Peyer's patch (tissue), 4 donors: ENCODE data around the gene SCLT1.

Experiments used
- POLR2A ChIP-seq, 2 donors: fragments of 450-650 bp; IDR thresholded peaks; one replicate each; pipeline ENCODE4 v1.5.1; 2017; ENCODE audit warnings: antibody characterized with exemption in 2 of 2, mild to moderate bottlenecking in 2 of 2, moderate library complexity in 2 of 2
- TF ChIP-seq, protein P1 (sequence below), 6 experiments: fragments of 450-650 bp in 4 of 6; fragments of 200-600 bp in 2 of 6; sonication (generic) in 1 of 6; IDR thresholded peaks; one replicate each; pipeline ENCODE4 v1.5.1; 2017 to 2019; ENCODE audit warnings: antibody characterized with exemption in 6 of 6, mild to moderate bottlenecking in 3 of 6, moderate library complexity in 1 of 6

DNA sequence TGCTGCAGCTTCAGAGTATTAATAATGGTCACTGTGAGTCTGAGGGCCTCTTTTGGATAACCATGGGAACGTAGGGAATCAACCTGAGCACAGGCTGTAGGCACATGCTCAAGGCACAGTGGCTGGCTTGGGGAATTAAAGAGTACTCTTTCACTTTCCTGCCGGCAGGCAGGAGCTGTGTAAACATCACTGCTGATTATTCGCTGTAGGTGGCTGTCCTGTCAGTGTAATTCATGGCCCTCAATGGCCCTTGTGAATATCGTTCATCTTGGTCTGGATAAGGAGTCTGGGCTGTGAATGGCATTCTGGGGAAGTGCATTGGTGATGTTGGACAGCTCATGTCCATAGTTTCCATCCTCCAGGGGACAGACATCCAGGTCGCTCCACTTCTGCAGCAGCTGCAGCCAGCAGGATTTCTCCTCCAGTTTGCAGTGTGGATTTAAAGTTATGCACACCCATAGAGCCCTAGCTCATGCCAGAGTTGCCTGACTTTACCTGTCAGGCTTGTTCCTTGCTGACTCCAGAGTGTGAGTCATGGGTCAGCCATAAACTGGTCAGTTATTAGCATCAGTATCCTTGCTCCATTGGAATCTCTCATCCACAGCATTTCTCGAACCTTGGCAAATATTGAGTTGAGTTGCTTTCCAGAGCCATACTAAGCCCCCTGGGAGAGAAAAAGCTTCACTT, 45.6 kb upstream of the SCLT1 start:
- TF ChIP-seq, protein P1, sequence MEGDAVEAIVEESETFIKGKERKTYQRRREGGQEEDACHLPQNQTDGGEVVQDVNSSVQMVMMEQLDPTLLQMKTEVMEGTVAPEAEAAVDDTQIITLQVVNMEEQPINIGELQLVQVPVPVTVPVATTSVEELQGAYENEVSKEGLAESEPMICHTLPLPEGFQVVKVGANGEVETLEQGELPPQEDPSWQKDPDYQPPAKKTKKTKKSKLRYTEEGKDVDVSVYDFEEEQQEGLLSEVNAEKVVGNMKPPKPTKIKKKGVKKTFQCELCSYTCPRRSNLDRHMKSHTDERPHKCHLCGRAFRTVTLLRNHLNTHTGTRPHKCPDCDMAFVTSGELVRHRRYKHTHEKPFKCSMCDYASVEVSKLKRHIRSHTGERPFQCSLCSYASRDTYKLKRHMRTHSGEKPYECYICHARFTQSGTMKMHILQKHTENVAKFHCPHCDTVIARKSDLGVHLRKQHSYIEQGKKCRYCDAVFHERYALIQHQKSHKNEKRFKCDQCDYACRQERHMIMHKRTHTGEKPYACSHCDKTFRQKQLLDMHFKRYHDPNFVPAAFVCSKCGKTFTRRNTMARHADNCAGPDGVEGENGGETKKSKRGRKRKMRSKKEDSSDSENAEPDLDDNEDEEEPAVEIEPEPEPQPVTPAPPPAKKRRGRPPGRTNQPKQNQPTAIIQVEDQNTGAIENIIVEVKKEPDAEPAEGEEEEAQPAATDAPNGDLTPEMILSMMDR (IDR thresholded peaks at IDR 0.05): no peak
- TF ChIP-seq POLR2A (IDR thresholded peaks at IDR 0.05): no peak
